Esophagus (tissue), 2 donors: Measurements from ENCODE around the gene MTUS2. TPM values are rescaled to one million over a fixed set of nuclear protein-coding genes. Genes with fewer than 3 reads are reported as not detected.

ENCODE experiments used
- H3K27ac ChIP-seq, 2 donors: one replicate each; pipeline ENCODE4 v1.5.1; 2013; ENCODE audit warnings: low read depth in 2 of 2, mild to moderate bottlenecking in 2 of 2, inconsistent platforms in 1 of 2, low read length in 1 of 2, moderate library complexity in 1 of 2
- H3K27me3 ChIP-seq, 2 donors: one replicate each; pipeline ENCODE4 v1.6.1; 2013; ENCODE audit warnings: low read length in 2 of 2, control low read depth in 1 of 2, mild to moderate bottlenecking in 1 of 2; ENCODE audit not compliant: insufficient read depth in 2 of 2, control insufficient read depth in 1 of 2
- H3K36me3 ChIP-seq, 2 donors: one replicate each; pipeline ENCODE4 v1.6.1; 2013; ENCODE audit warnings: low read length in 1 of 2; ENCODE audit not compliant: control insufficient read depth in 2 of 2, insufficient read depth in 2 of 2
- H3K4me1 ChIP-seq, 2 donors: one replicate each; pipeline ENCODE4 v1.6.1; 2013; ENCODE audit warnings: low read length in 1 of 2; ENCODE audit not compliant: control insufficient read depth in 2 of 2, insufficient read depth in 2 of 2
- H3K4me3 ChIP-seq, 2 donors: one replicate each; pipeline ENCODE4 v1.5.1; 2013; ENCODE audit warnings: low read length in 2 of 2, mild to moderate bottlenecking in 2 of 2, low read depth in 1 of 2, moderate library complexity in 1 of 2
- H3K9me3 ChIP-seq, 2 donors: one replicate each; pipeline ENCODE4 v1.6.1; 2013; ENCODE audit warnings: mild to moderate bottlenecking in 2 of 2, low read depth in 1 of 2, low read length in 1 of 2, moderate library complexity in 1 of 2; ENCODE audit not compliant: control insufficient read depth in 2 of 2, insufficient read depth in 1 of 2
- WGBS, 2 donors: extraction: QIAGEN DNeasy Blood & Tissue Kit; methylation state at CpG; one replicate each; pipeline ENCODE4 v1.1.7; 2013; 5-methylcytosine and 5-hydroxymethylcytosine counted together
- polyA plus RNA-seq, 2 donors: library from polyadenylated mRNA; stranded (reverse); fragments of 200-250 nt; gene quantifications; one replicate each; pipeline ENCODE4 v1.2.3, GENCODE V29; 2013
- donor health status: healthy with polysubstance abuse.
- donor health status: Bipolar disorder and iron deficiency.

Gene MTUS2
- polyA plus RNA-seq, 2 donors = 0.20 to 0.33 TPM

- WGBS, 2 donors = 72 to 74% methylated on average over 1 of the region's 1 CpG
- H3K9me3 ChIP-seq = no peaks in the 10 kb centered on the region
- H3K36me3 ChIP-seq = no peaks in the 10 kb centered on the region
- H3K4me1 ChIP-seq = peaks cover 0 to 2% of the 10 kb centered on the region in 2 donors
- H3K4me3 ChIP-seq = no peak overlapping the region
- H3K27me3 ChIP-seq = no peaks in the 10 kb centered on the region
- no peak overlapping the region for H3K27ac ChIP-seq
Measured at GRCh38 chr13:29453617-29454011, 633.5 kb downstream of the MTUS2 start.

- H3K27ac ChIP-seq = no peak overlapping the region
Measured at GRCh38 chr13:29454931-29455481, 634.9 kb downstream of the MTUS2 start.

GRCh38 chr13:29456419-29456818, 636.3 kb downstream of the MTUS2 start:
- 69 to 83% methylated on average over 1 of the region's 1 CpG for WGBS, 2 donors
- Histone ChIP-seq H3K36me3 (no peaks in the 10 kb centered on the region), H3K4me1 (peaks cover 0 to 2% of the 10 kb centered on the region in 2 donors)

More at GRCh38 chr13:29454931-29455481, 634.9 kb downstream of the MTUS2 start:
- Histone ChIP-seq H3K4me3 (no peak overlapping the region), H3K9me3 (no peaks in the 10 kb centered on the region), H3K4me1 (peaks cover 0 to 2% of the 10 kb centered on the region in 2 donors), H3K27me3 (no peaks in the 10 kb centered on the region), H3K36me3 (no peaks in the 10 kb centered on the region)
- 79% methylated on average over 6 of the region's 6 CpGs for WGBS, 2 donors

GRCh38 chr13:29457299-29457698, 637.2 kb downstream of the MTUS2 start:
- no peak overlapping the region for H3K4me3 ChIP-seq
- peaks cover 0 to 2% of the 10 kb centered on the region in 2 donors for H3K4me1 ChIP-seq
- H3K9me3 ChIP-seq = no peaks in the 10 kb centered on the region
- no peaks in the 10 kb centered on the region for H3K27me3 ChIP-seq
- no peak overlapping the region for H3K27ac ChIP-seq
- H3K36me3 ChIP-seq = no peaks in the 10 kb centered on the region

More at GRCh38 chr13:29456419-29456818, 636.3 kb downstream of the MTUS2 start:
- Histone ChIP-seq H3K9me3 (no peaks in the 10 kb centered on the region), H3K27me3 (no peaks in the 10 kb centered on the region), H3K4me3 (no peak overlapping the region), H3K27ac (no peak overlapping the region)

- 100% methylated on average over 1 of the region's 1 CpG for WGBS, 2 donors
- H3K27me3 ChIP-seq = no peaks in the 10 kb centered on the region
Measured at GRCh38 chr13:29458419-29458818, 638.3 kb downstream of the MTUS2 start.

GRCh38 chr13:29459813-29460355, 639.7 kb downstream of the MTUS2 start:
- H3K4me1 ChIP-seq = peaks cover 0 to under 1% of the 10 kb centered on the region in 2 donors
- 74 to 76% methylated on average over 2 of the region's 2 CpGs for WGBS, 2 donors
- H3K36me3 ChIP-seq = no peaks in the 10 kb centered on the region

More at GRCh38 chr13:29458419-29458818, 638.3 kb downstream of the MTUS2 start:
- Histone ChIP-seq H3K36me3 (no peaks in the 10 kb centered on the region), H3K4me3 (no peak overlapping the region), H3K4me1 (peaks cover 0 to 2% of the 10 kb centered on the region in 2 donors), H3K9me3 (no peaks in the 10 kb centered on the region), H3K27ac (no peak overlapping the region)

GRCh38 chr13:29464105-29464679, 644.1 kb downstream of the MTUS2 start:
- H3K27me3 ChIP-seq = no peaks in the 10 kb centered on the region
- no peaks in the 10 kb centered on the region for H3K9me3 ChIP-seq
- no peak overlapping the region for H3K27ac ChIP-seq
- no peaks in the 10 kb centered on the region for H3K4me1 ChIP-seq
- no peaks in the 10 kb centered on the region for H3K36me3 ChIP-seq
- WGBS, 2 donors = 79 to 84% methylated on average over 4 of the region's 4 CpGs
- no peak overlapping the region for H3K4me3 ChIP-seq

More at GRCh38 chr13:29459813-29460355, 639.7 kb downstream of the MTUS2 start:
- Histone ChIP-seq H3K9me3 (no peaks in the 10 kb centered on the region), H3K27me3 (no peaks in the 10 kb centered on the region), H3K4me3 (no peak overlapping the region), H3K27ac (no peak overlapping the region)

- H3K4me3 ChIP-seq = no peak overlapping the region
- H3K9me3 ChIP-seq = no peaks in the 10 kb centered on the region
- no peak overlapping the region for H3K27ac ChIP-seq
- H3K36me3 ChIP-seq = no peaks in the 10 kb centered on the region
- H3K4me1 ChIP-seq = no peaks in the 10 kb centered on the region
- no peaks in the 10 kb centered on the region for H3K27me3 ChIP-seq
- 60% methylated on average over 6 of the region's 6 CpGs for WGBS, 2 donors
Measured at GRCh38 chr13:29465741-29466293, 645.7 kb downstream of the MTUS2 start.

GRCh38 chr13:29471551-29471950, 651.4 kb downstream of the MTUS2 start:
- no peaks in the 10 kb centered on the region for H3K9me3 ChIP-seq
- H3K4me1 ChIP-seq = no peaks in the 10 kb centered on the region
- 87 to 88% methylated on average over 9 of the region's 9 CpGs for WGBS, 2 donors
- H3K27me3 ChIP-seq = no peaks in the 10 kb centered on the region
- no peak overlapping the region for H3K27ac ChIP-seq
- no peaks in the 10 kb centered on the region for H3K36me3 ChIP-seq
- H3K4me3 ChIP-seq = no peak overlapping the region
